Peyer's patch (tissue), 4 donors: Measurements from ENCODE around the gene CHST12.

Source experiments
- CTCF ChIP-seq, 6 experiments: fragments of 450-650 bp in 4 of 6; fragments of 200-600 bp in 2 of 6; sonication (generic) in 1 of 6; IDR thresholded peaks; one replicate each; pipeline ENCODE4 v1.5.1; 2017 to 2019; ENCODE audit warnings: antibody characterized with exemption in 6 of 6, mild to moderate bottlenecking in 3 of 6, moderate library complexity in 1 of 6
- POLR2A ChIP-seq, 2 donors: fragments of 450-650 bp; IDR thresholded peaks; one replicate each; pipeline ENCODE4 v1.5.1; 2017; ENCODE audit warnings: antibody characterized with exemption in 2 of 2, mild to moderate bottlenecking in 2 of 2, moderate library complexity in 2 of 2

- TF ChIP-seq POLR2A (IDR thresholded peaks at IDR 0.05) (no peak), CTCF (IDR thresholded peaks at IDR 0.05) (no peak)
Observed at GRCh38 chr7:2372724-2373123, 30.7 kb upstream of the CHST12 start.
